Stimulated activated CD8-positive, alpha-beta memory T cell treated with anti-CD3 and anti-CD28 coated beads, Interleukin-7, amount 100 ng/mL, for 1 hour (primary cell): Measurements from ENCODE around the gene ICOSLG.
"Not testable (repeated sequence)": the region's sequence is repeated elsewhere in the genome, so short reads cannot be mapped to it uniquely, and the experiment has no call there.

Experiments
- DNase-seq, 2 donors: peaks; one replicate each; pipeline ENCODE4 v3.0.0-alpha.2; 2020; ENCODE audit warnings: low read depth in 2 of 2

ICOSLG gene

DNA sequence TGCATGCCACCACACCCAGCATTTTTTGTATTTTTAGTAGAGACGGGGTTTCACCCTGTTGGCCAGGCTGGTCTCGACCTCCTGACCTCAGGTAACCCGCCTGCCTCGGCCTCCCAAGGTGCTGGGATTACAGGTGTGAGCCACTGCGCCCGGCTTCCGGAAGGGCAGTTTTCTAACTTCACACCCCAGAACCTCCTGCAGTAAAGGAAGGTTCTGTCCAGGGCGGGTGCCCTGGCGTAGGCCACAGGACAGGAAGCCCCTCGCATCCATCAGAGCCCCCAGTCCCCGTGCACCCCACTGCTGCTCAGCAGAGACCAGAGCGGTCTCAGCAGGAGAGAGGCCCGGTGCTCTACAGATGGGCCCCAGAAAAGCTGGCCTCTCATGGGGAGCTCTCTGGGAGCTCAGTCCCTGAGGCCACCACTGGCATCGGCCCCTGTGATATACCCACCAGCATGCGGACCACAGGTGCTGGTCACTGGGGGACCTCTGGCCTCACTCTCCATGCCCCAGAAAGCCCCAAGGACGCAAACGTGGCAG lies 25.1 kb upstream of the ICOSLG start:
- DNase-seq, result no peak

DNA sequence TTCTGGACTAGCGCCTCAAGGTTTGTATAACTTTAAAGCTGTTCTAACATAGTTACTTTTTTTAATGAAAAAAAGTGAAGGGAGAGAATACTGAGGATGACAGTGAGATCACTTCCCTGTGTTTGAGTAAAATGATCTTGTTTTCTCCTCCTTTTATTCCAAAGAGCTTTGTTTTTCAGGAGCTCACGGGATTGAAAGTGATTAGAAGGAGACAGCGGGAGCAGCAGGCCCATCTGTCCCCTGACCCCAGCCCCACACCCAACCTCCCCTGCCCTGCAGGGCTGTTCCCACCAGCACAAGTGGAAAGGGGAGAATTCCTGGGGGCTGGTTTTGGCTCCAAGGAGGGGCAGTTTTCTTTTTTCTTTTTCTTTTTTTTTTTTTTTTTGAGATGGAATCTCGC lies 23.0 kb upstream of the ICOSLG start:
- no peak for DNase-seq

DNA sequence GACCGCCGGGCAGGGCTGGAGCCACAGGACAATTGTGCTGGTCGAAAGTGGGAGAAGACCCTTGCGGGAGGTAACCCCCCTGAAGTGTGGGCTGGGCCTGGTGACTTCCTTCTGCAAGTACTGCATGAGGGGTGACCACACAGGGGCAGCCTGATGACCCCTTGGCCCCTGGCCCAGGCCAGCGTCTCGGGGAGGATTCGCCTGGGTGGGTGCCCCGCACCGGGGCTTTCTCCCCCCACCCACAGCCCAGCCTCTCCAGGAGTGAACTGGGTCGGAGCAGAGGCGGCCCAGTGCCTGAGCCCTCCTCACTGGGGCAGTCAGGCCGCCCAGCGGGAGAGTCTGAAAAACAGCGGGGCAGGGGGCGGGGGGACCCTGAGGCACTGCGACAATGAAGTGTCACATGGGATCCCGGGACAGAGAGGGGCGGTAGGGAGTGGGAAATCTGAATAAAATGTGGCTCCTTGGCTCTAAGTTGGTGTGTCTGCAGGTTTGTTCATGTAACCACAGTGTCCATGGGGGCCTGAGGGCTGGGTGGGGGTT lies 22.5 kb upstream of the ICOSLG start:
- no peak for DNase-seq

DNA sequence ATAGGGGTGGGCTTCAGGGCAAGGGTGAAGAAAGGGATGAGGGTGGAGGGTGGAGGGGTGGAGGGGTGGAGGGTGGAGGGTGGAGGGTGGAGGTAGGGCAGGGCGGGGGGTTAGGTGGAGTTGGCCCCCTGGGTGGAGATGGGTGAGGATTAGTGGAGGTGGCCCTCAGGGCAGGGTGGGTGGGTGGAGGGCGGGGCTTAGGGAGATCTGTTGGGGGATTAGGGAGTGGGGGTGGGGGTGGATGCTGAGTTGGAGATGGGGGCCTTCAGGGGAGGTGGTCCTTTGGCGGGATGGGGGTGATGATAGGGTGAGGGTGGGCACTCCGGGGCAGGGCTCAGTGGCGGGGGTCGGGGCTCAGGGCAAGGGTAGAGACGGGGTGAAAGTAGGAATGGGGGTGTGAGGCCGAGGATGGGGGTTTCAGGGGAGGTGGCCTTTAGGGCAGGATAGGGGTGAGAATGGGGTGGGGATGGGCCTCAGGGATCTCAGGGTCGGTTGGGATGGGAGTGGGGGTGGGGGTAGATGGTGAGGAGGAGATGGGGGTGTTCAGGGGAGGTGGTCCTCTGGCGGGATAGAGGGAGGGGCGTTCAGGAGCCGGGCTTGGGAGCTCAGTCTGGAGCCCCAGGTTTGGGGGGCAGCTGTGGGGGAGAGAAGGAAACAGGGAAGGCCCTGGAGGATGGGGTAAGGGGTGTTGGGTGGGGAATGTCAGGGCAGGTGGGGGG lies 21.8 kb upstream of the ICOSLG start:
- no peak for DNase-seq

DNA sequence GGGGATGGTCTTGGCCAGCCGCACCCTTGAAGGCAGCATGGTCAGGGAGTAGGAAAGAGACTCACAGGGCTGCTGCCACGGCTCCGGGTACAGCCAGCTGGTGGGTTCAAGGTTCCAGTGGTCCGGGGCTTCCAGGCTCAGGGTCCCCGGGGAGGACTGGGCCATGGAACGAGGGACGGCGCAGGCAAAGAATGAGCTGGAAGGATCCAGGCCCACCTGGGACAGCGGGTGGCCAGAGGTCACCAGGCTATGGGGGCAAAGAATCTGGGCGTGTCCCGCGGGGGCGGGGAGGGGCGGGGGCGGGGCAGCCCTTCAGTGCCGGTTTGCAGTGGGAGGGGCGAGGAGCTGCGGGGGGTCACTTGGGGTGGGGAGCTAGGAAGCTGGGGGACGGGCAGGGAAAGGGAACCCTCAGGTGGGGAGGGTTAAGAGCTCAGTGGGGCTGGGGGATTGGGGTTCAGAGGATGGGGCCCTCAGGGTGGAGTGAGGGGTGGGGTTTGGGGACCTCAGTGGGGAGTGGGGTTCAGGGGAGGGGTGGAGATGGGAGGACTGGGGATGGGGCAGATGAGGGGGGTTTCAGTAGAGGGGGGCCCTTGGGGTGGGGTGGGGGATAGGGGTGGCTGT lies 21.0 kb upstream of the ICOSLG start, which contains the start of gene DNMT3L:
TSS of gene DNMT3L (minus strand) at position 223 of the 621 bp plus-strand sequence. CDS start 638 bp downstream, outside the sequence.
- no peak for DNase-seq

DNA sequence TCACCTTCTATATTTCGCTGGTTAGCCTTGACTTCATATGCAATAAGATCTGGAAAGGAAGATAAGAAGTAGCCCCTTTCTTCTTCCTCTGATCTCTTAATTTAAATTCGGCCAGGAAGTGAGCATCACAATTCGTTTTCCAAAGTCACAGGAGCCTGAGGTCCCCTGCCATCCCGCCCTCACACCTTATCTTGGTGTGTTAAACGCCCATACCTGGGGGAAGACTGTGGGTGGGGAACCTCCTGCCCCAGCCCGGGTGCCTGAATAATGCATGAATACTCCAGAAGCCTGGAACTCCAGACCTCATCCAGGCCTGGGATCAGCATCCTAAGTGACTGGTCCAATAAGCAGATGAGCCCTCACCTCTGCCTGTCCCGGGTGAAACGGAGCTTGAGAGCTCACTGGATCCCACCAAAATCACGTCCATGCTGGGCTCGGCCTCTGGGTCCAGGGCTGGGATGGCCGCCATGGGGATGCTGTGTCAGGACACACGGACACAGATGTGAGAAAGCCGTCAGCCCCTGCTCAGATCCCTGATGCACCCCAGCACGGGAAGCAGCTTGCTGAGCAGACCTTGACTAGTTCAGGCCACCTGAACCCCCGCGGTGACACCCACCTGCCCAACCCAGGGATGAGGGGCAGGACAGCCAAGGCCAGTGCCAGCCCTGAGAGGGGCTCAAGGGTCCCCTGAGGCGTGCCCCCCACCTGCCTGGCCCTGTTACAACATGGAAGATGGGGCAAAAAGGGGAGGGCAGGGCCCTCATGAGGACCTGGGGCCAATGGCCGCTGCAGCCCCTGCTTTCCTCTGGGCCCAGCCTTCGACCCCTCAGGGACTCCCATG lies 20.3 kb upstream of the ICOSLG start:
- DNase-seq, result no peak

DNA sequence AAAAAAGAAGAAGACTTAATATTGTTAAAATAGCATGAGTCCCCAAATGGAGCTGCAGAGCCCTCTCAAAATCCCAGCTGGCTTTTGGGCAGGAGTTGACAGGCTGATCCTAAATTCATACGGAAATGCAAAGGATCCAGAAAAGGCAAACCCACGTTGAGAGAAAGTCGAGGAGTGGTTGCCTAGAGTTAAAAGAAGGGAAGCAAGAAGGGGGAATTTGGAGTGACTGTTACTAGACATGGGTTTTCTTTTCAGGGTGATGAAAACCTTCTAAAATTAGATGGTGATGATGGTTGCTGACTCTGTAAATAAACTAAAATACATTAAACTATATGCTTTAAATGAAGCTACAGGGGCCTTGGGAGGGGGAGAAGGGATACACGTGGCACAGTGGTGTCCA lies 19.3 kb upstream of the ICOSLG start:
- no peak for DNase-seq

DNA sequence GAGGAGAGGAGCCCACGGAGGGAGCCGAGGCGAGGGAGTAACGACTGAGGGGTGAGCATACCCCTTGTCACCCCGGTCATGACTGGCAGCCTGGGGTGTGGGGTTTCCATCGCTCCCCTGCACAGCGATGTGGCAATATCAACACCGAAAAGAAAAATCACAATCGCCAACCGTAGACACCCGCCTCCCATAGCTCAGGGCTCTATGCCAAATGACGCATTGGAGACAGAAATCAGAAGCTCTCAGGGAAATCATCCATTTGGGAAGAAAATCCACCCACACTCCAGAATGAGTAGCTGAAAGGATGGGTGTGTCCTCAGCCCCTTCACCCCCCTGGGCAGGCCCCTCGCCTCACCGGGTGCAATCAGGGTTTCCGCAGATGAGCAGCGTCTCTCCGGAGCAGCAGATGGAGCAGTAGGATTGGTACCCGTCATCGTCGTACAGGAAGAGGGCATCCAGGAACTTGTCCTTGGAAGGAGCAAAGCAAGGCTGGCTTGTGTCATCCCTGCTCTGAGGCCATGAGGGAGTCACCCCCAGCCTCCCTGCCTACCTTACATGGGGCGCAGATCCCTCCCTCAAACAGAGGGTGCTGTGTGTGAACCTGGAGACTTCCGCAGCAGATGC lies 18.5 kb upstream of the ICOSLG start:
- DNase-seq, result no peak

DNA sequence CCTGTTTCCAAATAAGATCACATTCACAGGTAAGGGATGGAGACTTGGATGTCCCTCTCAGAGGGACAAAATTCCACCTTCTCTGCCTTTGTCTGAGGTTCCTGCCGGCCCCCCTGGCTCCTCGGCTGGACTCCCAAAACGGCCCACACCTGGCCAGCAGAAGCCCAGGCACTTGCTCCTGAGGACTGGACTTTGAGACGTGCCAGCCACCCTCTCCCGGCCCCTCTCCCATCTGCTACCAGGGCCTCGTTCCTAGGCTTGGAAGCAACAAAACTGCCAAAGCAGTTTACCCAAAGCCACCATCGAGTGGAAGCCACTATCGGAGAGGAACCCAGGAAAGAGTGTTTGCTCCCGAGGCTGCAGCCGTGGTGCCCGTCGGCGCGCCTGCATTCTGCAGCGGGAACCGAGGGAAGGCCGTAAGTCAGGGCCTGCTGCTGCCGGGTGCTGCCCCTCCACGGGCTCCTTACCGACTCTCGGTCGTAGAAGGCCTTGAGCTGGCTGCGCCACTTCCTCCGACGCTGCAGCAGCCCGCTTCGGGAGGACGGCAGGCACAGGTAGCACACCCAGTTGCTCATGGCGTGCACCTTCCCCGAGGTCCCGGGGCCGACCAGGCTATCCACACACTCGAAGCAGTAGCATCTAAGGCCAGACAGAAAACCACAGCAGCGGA lies 17.4 kb upstream of the ICOSLG start:
- DNase-seq, result no peak

DNA sequence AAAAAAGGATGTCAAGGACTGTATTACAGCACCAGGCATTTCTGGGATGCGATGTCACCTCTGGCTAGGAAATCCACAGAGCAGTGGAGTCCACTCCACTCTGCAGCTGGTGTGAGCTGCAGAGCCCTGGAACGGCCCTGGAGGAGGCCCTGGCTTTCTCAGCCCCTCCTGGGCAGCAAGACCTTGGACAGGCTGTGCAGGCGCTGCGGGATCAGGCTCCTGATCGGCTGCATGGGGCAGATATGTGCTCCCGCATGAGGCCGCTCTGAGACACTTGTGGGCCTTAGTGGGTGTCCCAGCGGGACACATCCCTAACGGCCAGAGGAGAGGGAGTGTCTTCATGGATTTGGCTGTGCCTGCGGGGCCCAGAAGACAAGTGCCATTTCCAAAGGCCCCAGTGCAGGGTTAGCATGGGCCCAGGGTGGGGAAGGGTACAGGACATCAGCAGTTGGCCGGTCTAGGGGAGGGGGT lies 14.8 kb upstream of the ICOSLG start:
- no peak for DNase-seq

DNA sequence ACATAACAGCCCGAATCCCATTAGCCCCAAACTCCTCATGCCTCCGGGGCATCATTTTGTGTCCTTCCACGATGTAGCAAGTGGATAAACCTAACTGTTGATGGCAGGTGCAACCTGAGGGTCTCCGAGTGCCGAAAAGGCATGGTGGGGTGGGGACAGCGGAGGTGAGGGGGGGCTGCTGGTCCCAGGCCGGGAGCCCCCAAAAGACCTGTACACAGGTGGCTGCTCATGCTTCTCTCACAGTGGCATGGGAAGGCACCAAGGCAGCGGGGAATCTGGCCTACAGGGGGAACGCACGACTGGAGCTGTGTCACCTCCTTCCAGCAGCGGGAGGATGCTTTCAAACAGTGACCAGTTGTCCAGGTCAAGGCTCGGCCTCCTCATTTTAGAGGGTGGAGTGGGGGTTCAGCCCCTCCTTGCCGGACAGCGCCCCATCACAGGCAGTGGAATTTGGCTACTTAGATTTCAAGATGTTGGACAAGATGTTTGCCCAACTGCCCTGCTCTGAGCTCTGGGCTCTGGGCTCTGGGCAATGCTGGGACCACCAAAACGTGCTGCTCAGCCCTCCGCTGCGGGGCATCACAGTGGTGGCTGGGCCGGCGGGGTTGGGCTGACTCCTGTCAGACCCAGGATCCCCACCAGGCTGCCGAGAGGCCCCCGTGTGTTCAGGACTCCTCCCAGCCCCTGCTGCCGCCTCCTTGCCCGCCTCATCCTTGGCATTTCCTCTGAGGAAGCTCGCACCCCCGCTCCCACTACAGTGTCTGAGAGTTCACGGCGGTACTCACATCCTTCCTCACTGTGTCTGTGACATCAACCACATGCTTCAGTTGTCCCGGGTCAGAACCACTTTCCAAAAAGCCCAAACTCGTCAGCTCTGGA lies 13.3 kb upstream of the ICOSLG start:
- DNase-seq, result no peak

DNA sequence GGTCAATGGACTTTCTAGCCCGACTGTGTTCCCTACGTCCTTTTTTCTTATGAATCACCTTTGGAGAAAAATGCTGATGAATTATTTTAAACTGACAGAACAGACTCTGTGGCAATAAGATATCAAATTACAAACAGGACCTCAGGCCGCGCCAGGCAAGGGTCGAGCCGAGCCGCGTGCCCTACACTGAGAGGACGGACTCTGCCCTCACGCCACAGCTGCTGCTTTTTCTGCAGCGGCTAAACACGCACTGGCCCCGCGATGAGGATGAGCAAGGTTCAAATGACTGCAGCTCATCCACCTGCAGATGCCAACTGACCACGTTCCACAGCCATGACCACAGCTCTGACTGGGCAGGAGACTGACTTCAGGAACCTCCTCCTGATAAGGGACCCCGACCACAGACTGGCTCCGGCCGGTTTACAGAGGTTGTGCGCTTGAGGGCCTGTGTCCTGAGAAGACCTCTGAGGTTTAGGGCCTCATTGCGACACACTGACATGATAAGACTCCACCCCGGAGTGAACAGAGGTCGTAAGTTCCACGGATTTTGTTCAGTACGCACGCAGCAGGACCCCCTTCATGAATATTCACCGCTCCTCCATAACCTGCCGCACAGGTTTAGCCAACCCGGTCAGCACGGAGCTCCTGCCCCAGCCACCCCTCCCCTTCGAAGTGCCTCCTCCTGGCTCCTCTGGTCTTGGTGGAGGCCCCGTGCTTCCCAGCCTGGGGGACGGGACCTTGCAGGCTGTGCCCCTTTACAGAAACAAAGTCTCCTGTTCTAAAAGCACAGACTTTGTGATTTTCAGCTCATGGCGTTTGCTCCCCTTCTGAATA lies 8.7 kb upstream of the ICOSLG start:
- not testable (repeated sequence) for DNase-seq

DNA sequence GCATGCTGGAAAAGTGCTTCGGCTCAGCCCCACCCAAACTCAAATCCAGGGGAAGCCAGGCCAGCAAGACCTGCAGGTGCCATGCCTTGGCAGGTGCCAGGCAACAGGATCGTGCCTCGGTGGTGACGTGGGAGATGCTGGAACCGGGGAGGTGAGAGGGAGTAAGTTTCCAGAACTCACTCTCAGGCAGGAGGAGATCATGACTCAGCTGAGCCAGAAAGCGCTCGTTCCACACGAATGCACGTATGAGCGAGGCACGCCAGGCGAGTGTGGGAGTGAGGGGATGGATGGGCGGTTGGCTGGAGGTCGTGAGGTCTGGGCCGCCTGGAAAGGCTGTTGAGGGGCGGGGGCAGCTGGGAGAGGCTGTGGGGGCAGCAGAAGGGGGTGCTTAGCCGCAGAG lies 7.2 kb upstream of the ICOSLG start:
- not testable (repeated sequence) for DNase-seq

DNA sequence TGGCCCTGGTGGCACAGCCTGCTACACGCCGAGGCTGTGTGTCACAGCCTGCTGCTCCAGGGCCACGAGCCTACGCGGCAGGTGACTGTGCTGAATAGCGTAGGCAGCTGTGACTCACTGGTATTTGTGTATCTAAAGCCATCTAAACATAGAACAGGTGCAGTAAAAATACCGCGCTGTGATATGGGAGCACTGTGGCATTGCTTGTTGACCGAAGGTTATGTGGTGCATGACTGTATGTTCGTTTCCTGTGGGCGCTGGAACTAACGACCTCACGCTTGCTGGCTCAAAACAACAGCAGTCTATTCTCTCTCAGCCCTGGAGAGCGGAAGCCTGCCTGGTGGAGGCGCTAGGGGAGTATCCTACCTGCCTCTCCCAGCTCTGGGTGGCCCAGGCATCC lies 3.2 kb upstream of the ICOSLG start:
- not testable (repeated sequence) for DNase-seq

DNA sequence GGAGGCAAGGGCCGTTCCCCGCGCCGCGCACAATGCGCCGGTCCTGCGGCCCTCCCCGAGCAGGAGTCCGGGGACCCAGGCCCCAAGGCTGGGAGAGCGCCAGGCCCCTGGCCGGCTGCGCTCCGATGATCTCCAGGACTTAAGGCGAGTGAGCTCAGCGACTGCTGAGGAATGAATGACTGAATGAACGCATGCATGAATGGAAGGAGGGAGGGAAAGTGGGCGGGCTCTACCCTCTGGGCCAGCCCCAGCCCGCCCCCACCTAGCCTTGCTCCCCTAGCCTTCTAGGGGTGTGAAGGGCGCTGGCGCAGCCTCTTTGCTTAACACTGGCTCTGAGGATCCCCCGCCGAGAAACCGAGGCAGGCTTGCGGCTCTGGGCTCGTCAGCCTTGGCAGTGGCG lies 538 bp upstream of the ICOSLG start:
- not testable (repeated sequence) for DNase-seq

DNA sequence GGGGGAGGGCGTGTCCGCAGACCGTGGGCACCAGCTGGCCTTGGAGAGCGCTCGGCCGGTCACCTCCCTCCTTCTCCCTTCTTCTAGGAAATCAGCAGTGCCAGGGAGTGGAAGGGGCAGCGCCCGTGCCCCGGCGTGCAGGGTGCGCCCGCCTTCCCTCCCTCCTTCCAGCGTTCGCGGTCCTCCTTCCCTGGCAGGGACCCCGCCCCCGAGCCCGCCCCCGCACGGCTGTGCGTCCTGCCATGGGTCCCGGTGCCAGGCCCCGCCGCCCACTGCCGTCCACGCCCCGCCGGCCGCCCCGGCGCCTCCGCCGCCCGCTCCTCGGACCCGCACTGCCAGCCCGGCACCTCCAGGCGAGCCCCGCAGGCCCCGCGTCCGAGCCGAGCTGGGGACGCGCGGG lies 390 bp downstream of the ICOSLG start:
- DNase-seq, result not testable (repeated sequence)

DNA sequence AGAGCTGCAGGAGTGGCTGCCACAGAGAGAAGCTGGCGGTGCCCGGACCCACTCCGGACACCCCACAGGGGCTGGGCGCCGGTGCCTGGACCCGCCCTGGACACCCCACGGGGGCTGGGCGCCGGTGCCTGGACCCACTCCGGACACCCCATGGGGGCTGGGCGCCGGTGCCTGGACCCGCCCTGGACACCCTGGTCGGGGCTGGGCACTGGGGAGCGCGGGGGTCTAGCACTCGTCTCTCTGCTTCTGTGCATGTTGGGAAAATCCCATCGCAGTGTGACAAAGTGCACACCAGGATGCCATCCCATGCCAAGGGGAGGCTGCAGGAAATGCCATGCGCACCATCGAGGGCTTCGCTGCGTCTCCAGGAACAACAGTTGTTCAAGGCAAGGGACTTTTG lies 11.2 kb downstream of the ICOSLG start:
- not testable (repeated sequence) for DNase-seq

DNA sequence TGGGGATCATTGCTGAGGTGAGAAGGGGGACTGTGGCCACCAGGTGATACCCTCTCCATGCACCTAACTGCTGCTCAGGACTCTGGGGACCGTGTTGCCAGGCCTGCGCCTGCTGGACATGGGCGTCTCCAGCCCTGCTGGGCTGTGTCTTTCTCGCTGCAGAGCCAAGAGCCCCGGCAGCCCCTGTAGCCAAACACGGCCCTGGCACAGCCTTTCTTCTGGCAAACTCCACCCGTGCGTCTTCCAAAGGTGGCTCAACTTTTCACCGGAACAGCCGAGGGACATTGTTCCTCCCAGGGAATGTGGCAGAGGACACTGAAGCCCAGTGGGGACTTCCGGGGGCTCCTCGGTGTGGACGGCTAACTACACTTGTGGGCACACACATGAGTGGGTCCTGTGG lies 12.6 kb downstream of the ICOSLG start:
- not testable (repeated sequence) for DNase-seq

DNA sequence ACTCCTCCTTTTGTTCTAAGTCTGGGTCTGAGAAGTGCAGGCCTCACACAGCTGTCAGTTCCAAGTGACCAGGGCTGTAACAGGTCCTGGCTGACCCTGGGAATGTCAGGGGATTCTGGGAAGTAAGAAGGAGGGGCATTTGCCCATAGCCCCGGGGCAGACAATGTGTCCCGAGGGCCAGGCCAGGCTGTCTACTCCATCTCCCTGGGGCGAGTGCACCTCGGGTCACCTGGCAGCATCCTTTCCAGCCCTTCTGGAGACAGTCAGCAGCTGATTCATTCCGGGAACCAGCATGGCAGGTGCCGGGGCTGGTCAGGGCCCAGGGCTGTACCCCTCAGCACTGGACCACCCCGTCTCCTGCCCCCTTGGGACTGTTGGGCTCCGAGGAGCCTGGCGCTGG lies 13.1 kb downstream of the ICOSLG start:
- not testable (repeated sequence) for DNase-seq
